Measurements from ENCODE around the gene UQCC2.

UQCC2 gene

DNA sequence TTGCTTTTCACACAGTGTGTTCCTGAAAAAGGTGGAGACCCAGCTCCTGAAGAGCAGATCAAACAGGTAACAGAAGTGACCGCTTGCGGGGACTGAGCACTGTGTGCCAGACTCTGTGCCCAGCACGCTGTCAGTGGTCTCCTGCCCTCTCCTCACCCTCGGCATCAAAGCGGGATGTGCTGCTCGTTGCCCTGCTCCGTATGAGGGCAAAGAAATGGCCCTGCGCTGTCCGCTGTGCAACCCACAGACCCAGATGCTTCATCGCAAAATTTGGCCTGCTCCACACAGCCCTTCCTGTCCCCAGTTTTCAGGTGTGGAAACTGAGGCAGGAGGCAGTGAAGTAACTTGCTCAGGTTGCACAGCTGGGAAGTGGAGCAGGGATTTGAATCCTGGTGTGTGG, 13.7 kb downstream of the UQCC2 start:
- DNase-seq (ENCODE audit: low read depth in 2 of 2), result no peak
- TF ChIP-seq CTCF (IDR thresholded peaks at IDR 0.05; ENCODE audit: low read depth, low read length), result no peak
- H3K4me3 ChIP-seq (replicated peaks in 1 of 2; ENCODE audit: low read depth in 2 of 2, low read length in 2 of 2), result no peak overlapping the region

- DNase-seq (ENCODE audit: low read depth in 2 of 2), result peak; percentile 87 to 95
These were observed 14.7 kb downstream of the UQCC2 start for GRCh38 chr6:33696548-33697518.

GRCh38 chr6:33696076-33696475, 15.4 kb downstream of the UQCC2 start:
- DNase-seq (ENCODE audit: low read depth in 2 of 2), result no peak
- TF ChIP-seq CTCF (IDR thresholded peaks at IDR 0.05; ENCODE audit: low read depth, low read length), result no peak
- no peak overlapping the region for H3K4me3 ChIP-seq (replicated peaks in 1 of 2; ENCODE audit: low read depth in 2 of 2, low read length in 2 of 2)

More at GRCh38 chr6:33696548-33697518, 14.7 kb downstream of the UQCC2 start:
- no peak for TF ChIP-seq CTCF (IDR thresholded peaks at IDR 0.05; ENCODE audit: low read depth, low read length)
- H3K4me3 ChIP-seq (replicated peaks in 1 of 2; ENCODE audit: low read depth in 2 of 2, low read length in 2 of 2), result no peak overlapping the region

GRCh38 chr6:33695451-33695887, 16.0 kb downstream of the UQCC2 start:
- TF ChIP-seq CTCF (IDR thresholded peaks at IDR 0.05; ENCODE audit: low read depth, low read length), result no peak
- no peak overlapping the region for H3K4me3 ChIP-seq (replicated peaks in 1 of 2; ENCODE audit: low read depth in 2 of 2, low read length in 2 of 2)
- peak in 1 of 2 donors; percentile 21 for DNase-seq (ENCODE audit: low read depth in 2 of 2)

DNA sequence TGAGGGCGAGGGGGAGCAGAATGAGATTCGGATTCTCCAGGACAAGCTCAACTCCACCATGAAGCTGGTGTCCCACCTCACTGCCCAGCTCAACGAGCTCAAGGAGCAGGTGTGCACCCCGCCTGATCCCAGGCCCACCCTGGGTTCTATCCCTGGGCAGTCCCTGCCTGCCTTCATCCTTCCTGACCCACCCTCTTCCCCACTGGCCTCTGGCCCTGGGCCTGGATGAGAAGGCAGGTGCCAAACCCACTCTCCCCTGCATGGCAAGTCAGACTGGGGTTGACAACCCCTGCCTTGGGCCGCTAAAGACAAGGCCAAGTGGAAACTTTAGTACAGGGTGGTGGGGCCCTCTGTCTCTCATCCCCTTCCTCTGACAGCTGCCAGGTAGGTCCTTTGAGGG, 16.5 kb downstream of the UQCC2 start:
- TF ChIP-seq CTCF (IDR thresholded peaks at IDR 0.05; ENCODE audit: low read depth, low read length), result no peak
- no peak overlapping the region for H3K4me3 ChIP-seq (replicated peaks in 1 of 2; ENCODE audit: low read depth in 2 of 2, low read length in 2 of 2)
- no peak for DNase-seq (ENCODE audit: low read depth in 2 of 2)

GRCh38 chr6:33694401-33694931, 17.0 kb downstream of the UQCC2 start:
- DNase-seq (ENCODE audit: low read depth in 2 of 2), result peak; percentile 52 to 74
- no peak overlapping the region for H3K4me3 ChIP-seq (replicated peaks in 1 of 2; ENCODE audit: low read depth in 2 of 2, low read length in 2 of 2)
- no peak for TF ChIP-seq CTCF (IDR thresholded peaks at IDR 0.05; ENCODE audit: low read depth, low read length)

Measured in cardiac fibroblast (primary cell).